NCI-H82 treated with DMSO at 0.1 percent for 48 hours (cell line): ENCODE results near the gene CRYGS.

Experiments
- DNase-seq: peaks from one replicate; lab custom pipeline; 2025; ENCODE audit not compliant: unreplicated experiment; lab: John Stamatoyannopoulos, UW

Gene CRYGS

GRCh38 chr3:186496016-186496415 is 48.2 kb downstream of the CRYGS start:
- DNase-seq = no peak

DNA sequence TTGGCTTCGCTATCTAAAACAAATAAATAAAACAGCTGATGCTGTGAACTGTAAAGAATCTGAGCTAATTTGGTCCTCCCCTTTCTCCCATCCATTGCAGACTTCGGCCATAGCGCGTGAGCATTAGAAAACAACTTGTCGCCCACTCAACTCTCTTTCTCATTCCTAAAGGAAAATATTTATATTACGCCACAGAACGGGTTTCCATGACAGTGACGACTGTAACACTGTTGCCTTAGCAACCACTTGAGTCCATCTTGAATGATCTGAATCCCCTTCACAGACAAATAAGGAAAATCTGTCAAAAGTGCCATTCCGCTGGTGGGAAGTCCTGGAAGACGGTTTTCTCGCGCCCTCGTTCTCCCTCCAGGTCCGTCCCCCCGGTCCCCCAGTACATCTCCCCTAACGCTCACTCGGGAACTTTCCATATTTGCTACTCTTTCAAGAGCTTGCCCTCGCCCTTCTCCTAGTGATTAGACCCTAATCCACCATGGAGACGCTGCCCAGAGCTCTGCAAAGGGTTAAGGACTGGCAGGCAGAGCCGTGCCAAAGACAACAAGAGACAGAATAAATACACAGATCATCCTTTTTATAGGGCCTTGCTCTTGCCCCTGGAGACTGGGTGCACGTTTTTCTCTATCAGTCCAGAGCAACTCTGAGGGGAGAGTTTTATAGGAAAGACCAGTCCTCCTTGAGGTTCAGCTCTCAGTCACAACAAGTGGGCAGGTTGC is 50.5 kb downstream of the CRYGS start:
- DNase-seq = no peak

- no peak for DNase-seq
Observed at GRCh38 chr3:186492385-186492984, 51.7 kb downstream of the CRYGS start.

DNA sequence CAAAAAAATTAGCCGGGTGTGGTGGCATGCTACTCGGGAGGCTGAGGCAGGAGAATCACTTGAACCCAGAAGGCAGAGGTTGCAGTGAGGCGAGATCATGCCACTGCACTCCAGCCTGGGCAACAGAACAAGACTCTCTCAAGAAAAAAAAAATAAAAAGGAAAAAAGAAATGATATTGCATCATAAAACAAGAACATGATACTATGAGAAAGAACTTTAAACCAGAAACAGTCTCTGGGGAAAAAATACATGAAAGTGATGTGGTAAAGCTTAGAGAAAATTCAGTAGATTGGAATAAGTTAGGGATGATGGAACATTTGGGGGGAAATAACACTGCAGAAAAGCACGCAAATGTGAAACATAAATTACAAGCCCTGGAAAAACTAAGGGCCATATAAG is 54.7 kb downstream of the CRYGS start:
- DNase-seq = no peak
